ENCODE results near the gene NAALADL1.

NAALADL1 gene

GRCh38 chr11:65003282-65003681 lies 55.1 kb downstream of the NAALADL1 start:
- H3K4me3 ChIP-seq (ENCODE audit: low read length), result no peak overlapping the region
- no peak for DNase-seq (ENCODE audit: low read depth)
- TF ChIP-seq, protein P1, sequence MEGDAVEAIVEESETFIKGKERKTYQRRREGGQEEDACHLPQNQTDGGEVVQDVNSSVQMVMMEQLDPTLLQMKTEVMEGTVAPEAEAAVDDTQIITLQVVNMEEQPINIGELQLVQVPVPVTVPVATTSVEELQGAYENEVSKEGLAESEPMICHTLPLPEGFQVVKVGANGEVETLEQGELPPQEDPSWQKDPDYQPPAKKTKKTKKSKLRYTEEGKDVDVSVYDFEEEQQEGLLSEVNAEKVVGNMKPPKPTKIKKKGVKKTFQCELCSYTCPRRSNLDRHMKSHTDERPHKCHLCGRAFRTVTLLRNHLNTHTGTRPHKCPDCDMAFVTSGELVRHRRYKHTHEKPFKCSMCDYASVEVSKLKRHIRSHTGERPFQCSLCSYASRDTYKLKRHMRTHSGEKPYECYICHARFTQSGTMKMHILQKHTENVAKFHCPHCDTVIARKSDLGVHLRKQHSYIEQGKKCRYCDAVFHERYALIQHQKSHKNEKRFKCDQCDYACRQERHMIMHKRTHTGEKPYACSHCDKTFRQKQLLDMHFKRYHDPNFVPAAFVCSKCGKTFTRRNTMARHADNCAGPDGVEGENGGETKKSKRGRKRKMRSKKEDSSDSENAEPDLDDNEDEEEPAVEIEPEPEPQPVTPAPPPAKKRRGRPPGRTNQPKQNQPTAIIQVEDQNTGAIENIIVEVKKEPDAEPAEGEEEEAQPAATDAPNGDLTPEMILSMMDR (conservative IDR thresholded peaks at IDR 0.05; ENCODE audit: low read depth, low read length), result no peak

DNA sequence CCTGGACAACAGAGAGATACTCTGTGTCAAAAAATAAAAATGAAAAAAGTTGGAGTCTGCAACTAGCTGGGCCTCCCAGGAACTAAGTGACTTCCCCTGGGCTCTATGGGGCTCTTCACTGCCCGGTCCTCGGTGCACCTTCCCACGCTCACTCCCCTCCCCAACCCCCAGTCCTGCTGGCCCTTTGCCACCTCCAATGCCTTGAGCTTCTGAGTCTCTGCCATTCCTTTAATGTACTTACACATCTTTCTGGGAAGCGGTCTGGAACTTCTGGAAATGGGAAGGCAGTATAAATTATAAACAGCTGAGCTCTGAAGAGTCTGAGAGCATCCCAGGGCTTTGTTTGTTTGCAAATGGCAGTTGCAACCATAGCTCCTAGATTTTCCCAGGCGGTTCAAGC lies 55.6 kb downstream of the NAALADL1 start:
- DNase-seq (ENCODE audit: low read depth), result no peak
- TF ChIP-seq, protein P1 (conservative IDR thresholded peaks at IDR 0.05; ENCODE audit: low read depth, low read length), result no peak
- no peak overlapping the region for H3K4me3 ChIP-seq (ENCODE audit: low read length)

DNA sequence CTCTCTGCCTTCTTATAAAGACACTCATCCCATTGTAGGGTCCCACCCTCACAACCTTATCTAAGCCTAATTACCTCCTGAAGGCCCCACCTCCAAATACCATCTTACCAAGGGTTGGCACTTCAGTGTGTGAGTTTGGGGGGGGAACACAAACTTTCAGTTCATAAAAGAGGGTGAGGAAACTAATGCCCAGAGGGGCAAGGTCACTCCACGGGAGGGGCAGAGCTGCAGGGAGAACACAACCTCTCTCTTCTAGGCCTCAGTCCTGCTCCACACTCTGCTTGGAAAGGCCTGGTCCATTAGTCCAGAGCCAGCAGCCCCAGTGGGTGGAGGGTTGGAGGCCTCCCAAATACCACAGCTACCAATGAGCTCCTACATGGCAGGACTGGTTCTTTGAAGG lies 58.9 kb downstream of the NAALADL1 start:
- H3K4me3 ChIP-seq (ENCODE audit: low read length), result no peak overlapping the region
- DNase-seq (ENCODE audit: low read depth), result no peak

GRCh38 chr11:64998690-64999431 lies 59.5 kb downstream of the NAALADL1 start:
- DNase-seq (ENCODE audit: low read depth), result no peak
- H3K4me3 ChIP-seq (ENCODE audit: low read length), result no peak overlapping the region
- TF ChIP-seq, protein P1 (conservative IDR thresholded peaks at IDR 0.05; ENCODE audit: low read depth, low read length), result no peak

More for the DNA sequence above, 58.9 kb downstream of the NAALADL1 start:
- TF ChIP-seq, protein P1 (conservative IDR thresholded peaks at IDR 0.05; ENCODE audit: low read depth, low read length), result no peak

- TF ChIP-seq, protein P1 (conservative IDR thresholded peaks at IDR 0.05; ENCODE audit: low read depth, low read length), result no peak
- DNase-seq (ENCODE audit: low read depth), result no peak
- no peak overlapping the region for H3K4me3 ChIP-seq (ENCODE audit: low read length)
Observed at GRCh38 chr11:64998141-64998540, 60.2 kb downstream of the NAALADL1 start.

GRCh38 chr11:64996710-64997380 lies 61.5 kb downstream of the NAALADL1 start, which contains the start of gene BATF2:
Gene BATF2, minus strand, starts transcription at chr11:64996971. Its CDS starts 57 bp downstream, at chr11:64996914.
- DNase-seq (ENCODE audit: low read depth), result no peak
- no peak within 1 kb of the TSS for H3K4me3 ChIP-seq (ENCODE audit: low read length)
- TF ChIP-seq, protein P1 (conservative IDR thresholded peaks at IDR 0.05; ENCODE audit: low read depth, low read length), result peak; percentile 64

DNA sequence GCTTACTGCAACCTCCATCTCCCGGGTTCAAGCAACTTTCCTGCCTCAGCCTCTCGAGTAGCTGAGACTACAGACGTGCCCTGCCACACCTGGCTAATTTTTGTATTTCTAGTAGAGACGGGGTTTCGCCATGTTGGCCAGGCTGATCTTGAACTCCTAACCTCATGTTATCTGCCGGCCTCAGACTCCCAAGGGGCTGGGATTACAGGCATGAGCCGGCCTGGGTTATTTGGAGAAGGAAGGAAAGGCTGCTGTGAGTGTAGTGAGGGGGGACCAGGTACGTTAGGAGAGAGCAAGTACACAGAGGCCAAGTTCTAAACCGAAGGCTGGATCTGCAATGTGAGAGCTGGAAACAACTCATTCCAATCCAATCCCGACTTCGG lies 62.0 kb downstream of the NAALADL1 start:
- DNase-seq (ENCODE audit: low read depth), result no peak
- TF ChIP-seq, protein P1 (conservative IDR thresholded peaks at IDR 0.05; ENCODE audit: low read depth, low read length), result no peak
- H3K4me3 ChIP-seq (ENCODE audit: low read length), result no peak overlapping the region
